Stomach (tissue), 4 donors: ENCODE results near the gene CNTN4.

ENCODE experiments used
- EP300 ChIP-seq: sonication (generic); formaldehyde crosslinking; IDR thresholded peaks from one replicate; pipeline ENCODE4 v1.6.1; 2017; ENCODE audit warnings: antibody characterized with exemption
- POLR2A ChIP-seq, 4 donors: fragments of 450-650 bp; IDR thresholded peaks; one replicate each; pipeline ENCODE4 v1.6.1; 2016; ENCODE audit warnings: antibody characterized with exemption in 4 of 4, control low read depth in 2 of 4, mild to moderate bottlenecking in 1 of 4, moderate library complexity in 1 of 4
- POLR2AphosphoS5 ChIP-seq, 3 donors: sonication (generic); formaldehyde crosslinking; IDR thresholded peaks; one replicate each; pipeline ENCODE4 v1.6.1; 2016; ENCODE audit warnings: antibody characterized with exemption in 3 of 3
- TF ChIP-seq, protein P1 (sequence below), 7 experiments: fragments of 450-650 bp in 4 of 7; fragments of 200-600 bp in 3 of 7; sonication (generic) in 3 of 7; IDR thresholded peaks; one replicate each; pipeline ENCODE4 v1.5.1; 2016 to 2019; ENCODE audit warnings: antibody characterized with exemption in 7 of 7, control low read depth in 2 of 7, mild to moderate bottlenecking in 1 of 7

GRCh38 chr3:2301361-2301760 lies 202.7 kb downstream of the CNTN4 start:
- TF ChIP-seq, protein P1, sequence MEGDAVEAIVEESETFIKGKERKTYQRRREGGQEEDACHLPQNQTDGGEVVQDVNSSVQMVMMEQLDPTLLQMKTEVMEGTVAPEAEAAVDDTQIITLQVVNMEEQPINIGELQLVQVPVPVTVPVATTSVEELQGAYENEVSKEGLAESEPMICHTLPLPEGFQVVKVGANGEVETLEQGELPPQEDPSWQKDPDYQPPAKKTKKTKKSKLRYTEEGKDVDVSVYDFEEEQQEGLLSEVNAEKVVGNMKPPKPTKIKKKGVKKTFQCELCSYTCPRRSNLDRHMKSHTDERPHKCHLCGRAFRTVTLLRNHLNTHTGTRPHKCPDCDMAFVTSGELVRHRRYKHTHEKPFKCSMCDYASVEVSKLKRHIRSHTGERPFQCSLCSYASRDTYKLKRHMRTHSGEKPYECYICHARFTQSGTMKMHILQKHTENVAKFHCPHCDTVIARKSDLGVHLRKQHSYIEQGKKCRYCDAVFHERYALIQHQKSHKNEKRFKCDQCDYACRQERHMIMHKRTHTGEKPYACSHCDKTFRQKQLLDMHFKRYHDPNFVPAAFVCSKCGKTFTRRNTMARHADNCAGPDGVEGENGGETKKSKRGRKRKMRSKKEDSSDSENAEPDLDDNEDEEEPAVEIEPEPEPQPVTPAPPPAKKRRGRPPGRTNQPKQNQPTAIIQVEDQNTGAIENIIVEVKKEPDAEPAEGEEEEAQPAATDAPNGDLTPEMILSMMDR (IDR thresholded peaks at IDR 0.05), result no peak
- TF ChIP-seq POLR2AphosphoS5 (IDR thresholded peaks at IDR 0.05) (no peak), EP300 (no peak), POLR2A (IDR thresholded peaks at IDR 0.05) (no peak)
